Measurements from ENCODE around the gene WFS1. TPM values are rescaled to one million over a fixed set of nuclear protein-coding genes. Genes with fewer than 3 reads are reported as not detected.

The WFS1 gene
- total and polyA plus RNA-seq, 9 of the 15 experiments (the other 6 are each of a cell fraction or from before 2014, with no cell fraction given): 0.01 to 0.29 (median 0.03) TPM; not detected in 5

GRCh38 chr4:6338175-6338950, 68.7 kb downstream of the WFS1 start (continued):
- TF ChIP-seq CHD7 (IDR thresholded peaks at IDR 0.05; ENCODE audit: low read depth, low read length) (no peak), ZBTB1 (CRISPR knock-in tag; IDR thresholded peaks at IDR 0.05; ENCODE audit: borderline replicate concordance, low read depth) (no peak), BRD9 (IDR thresholded peaks at IDR 0.05; ENCODE audit: low read depth, partially characterized antibody) (no peak), ZNF551 (CRISPR knock-in tag; IDR thresholded peaks at IDR 0.05) (no peak), CHD2 (IDR thresholded peaks at IDR 0.05; ENCODE audit: low read depth, low read length) (no peak), FOXA3 (CRISPR knock-in tag; conservative IDR thresholded peaks at IDR 0.05 in 1 of 2, IDR thresholded peaks at IDR 0.05 in 1 of 2) (no peak), ZNF3 (CRISPR knock-in tag; IDR thresholded peaks at IDR 0.05) (no peak)
- TF ChIP-seq, protein P1, sequence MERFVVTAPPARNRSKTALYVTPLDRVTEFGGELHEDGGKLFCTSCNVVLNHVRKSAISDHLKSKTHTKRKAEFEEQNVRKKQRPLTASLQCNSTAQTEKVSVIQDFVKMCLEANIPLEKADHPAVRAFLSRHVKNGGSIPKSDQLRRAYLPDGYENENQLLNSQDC (CRISPR knock-in tag; IDR thresholded peaks at IDR 0.05): no peak

All from K562 (cell line).